ENCODE data around the gene EDN3. TPM values are rescaled to one million over a fixed set of nuclear protein-coding genes. Genes with fewer than 3 reads are reported as not detected.

Gene EDN3
- total RNA-seq, 1 experiment from 2014 or later = 41.8 TPM

DNA sequence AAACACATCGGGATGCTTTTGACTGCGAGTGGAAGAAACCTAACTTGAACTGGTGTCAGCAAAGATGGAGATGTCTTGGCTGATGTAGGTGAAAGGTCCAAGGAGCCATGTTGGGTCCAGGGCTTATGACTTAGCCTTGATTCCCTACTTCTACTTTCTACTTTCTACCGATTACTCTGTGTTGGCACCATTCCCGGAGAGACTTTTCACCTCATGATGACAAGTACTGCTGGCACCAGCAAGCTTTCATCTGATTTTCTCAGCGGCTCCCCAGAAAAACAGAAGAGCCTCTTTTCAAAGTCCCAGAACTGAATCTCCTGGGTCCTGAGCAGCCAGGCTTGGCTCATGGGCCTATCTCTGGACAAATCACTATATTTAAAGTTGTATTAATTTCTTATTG lies 4.9 kb upstream of the EDN3 start:
- BruUV-seq (replicated peaks) = no TSS peak
- ChIA-PET CTCF (no interaction called here), POLR2A (no interaction called here)
- Mint-ChIP-seq H3K36me3 (ENCODE audit: insufficient read depth, unreplicated experiment) (peaks cover 6% of the 10 kb centered on the region), H3K4me1 (ENCODE audit: low read depth, unreplicated experiment) (peaks cover 34% of the 10 kb centered on the region), H3K4me3 (ENCODE audit: unreplicated experiment) (no peak overlapping the region), H3K27me3 (ENCODE audit: insufficient read depth, unreplicated experiment) (no peaks in the 10 kb centered on the region), H3K9me3 (ENCODE audit: unreplicated experiment) (no peaks in the 10 kb centered on the region), H3K27ac (ENCODE audit: unreplicated experiment) (no peak overlapping the region)
- TF ChIP-seq, protein P1, sequence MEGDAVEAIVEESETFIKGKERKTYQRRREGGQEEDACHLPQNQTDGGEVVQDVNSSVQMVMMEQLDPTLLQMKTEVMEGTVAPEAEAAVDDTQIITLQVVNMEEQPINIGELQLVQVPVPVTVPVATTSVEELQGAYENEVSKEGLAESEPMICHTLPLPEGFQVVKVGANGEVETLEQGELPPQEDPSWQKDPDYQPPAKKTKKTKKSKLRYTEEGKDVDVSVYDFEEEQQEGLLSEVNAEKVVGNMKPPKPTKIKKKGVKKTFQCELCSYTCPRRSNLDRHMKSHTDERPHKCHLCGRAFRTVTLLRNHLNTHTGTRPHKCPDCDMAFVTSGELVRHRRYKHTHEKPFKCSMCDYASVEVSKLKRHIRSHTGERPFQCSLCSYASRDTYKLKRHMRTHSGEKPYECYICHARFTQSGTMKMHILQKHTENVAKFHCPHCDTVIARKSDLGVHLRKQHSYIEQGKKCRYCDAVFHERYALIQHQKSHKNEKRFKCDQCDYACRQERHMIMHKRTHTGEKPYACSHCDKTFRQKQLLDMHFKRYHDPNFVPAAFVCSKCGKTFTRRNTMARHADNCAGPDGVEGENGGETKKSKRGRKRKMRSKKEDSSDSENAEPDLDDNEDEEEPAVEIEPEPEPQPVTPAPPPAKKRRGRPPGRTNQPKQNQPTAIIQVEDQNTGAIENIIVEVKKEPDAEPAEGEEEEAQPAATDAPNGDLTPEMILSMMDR (IDR thresholded peaks at IDR 0.05; ENCODE audit: insufficient read depth in 1 of 2, low read depth in 1 of 2, low read length in 1 of 2, severe bottlenecking in 1 of 2, unreplicated experiment in 1 of 2) = no peak
- no peak for DNase-seq
- Histone ChIP-seq H3K36me3 (ENCODE audit: control insufficient read depth, insufficient read depth, low read length) (no peaks in the 10 kb centered on the region), H3K27me3 (replicated peaks; ENCODE audit: control insufficient read depth, insufficient read depth, low read length) (no peaks in the 10 kb centered on the region), H3K9me3 (no peaks in the 10 kb centered on the region), H3K4me1 (peaks cover 57% of the 10 kb centered on the region), H3K4me3 (ENCODE audit: low read depth, low read length) (no peak overlapping the region)
- intact Hi-C loops (cut with micrococcal nuclease; ENCODE audit: unreplicated experiment) = loop anchor here (2.0 kb wide), 3 partner anchors 17 to 101 kb away; no protein-coding TSS in a partner anchor

DNA sequence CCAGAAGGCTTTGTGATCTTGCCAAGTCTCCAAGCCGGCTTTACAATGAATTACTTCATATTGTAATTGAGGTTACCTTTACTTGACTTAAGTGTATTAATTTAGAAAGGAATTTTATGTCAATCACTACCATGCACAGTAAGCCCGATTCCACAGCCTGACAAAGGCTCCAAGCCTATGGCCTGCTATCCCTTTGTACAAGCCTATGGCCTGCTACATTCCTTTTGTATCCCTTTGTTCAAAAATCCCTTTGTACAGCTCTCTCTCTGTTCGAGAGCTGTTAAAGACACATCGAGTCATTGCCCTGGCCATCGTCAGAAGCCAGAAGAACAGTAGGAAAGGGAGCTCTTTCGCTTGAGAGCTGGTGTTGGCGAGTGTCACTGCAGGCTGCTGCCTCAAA lies 2.7 kb upstream of the EDN3 start:
- H3K4me3 ChIP-seq (ENCODE audit: low read depth, low read length) = no peak overlapping the region
- Mint-ChIP-seq H3K27me3 (ENCODE audit: insufficient read depth, unreplicated experiment) (peaks cover 7% of the 10 kb centered on the region), H3K4me1 (ENCODE audit: low read depth, unreplicated experiment) (peaks cover 28% of the 10 kb centered on the region), H3K36me3 (ENCODE audit: insufficient read depth, unreplicated experiment) (peaks cover 1% of the 10 kb centered on the region), H3K4me3 (ENCODE audit: unreplicated experiment) (no peak overlapping the region), H3K27ac (ENCODE audit: unreplicated experiment) (no peak overlapping the region), H3K9me3 (ENCODE audit: unreplicated experiment) (no peaks in the 10 kb centered on the region)
- no TSS peak for BruUV-seq (replicated peaks)
- intact Hi-C loops (cut with micrococcal nuclease; ENCODE audit: unreplicated experiment) = no loop called here
- no peak for DNase-seq
- peaks cover 40% of the 10 kb centered on the region for H3K4me1 ChIP-seq
- no peaks in the 10 kb centered on the region for H3K36me3 ChIP-seq (ENCODE audit: control insufficient read depth, insufficient read depth, low read length)
- TF ChIP-seq, protein P1 (IDR thresholded peaks at IDR 0.05; ENCODE audit: insufficient read depth in 1 of 2, low read depth in 1 of 2, low read length in 1 of 2, severe bottlenecking in 1 of 2, unreplicated experiment in 1 of 2) = no peak
- POLR2A ChIA-PET = no interaction called here
- H3K9me3 ChIP-seq = no peaks in the 10 kb centered on the region
- CTCF ChIA-PET = interaction anchor here (0.6 kb wide), 1 partner anchor 11 kb away, joined by 3 read pairs; no protein-coding TSS in a partner anchor
- no peaks in the 10 kb centered on the region for H3K27me3 ChIP-seq (replicated peaks; ENCODE audit: control insufficient read depth, insufficient read depth, low read length)

DNA sequence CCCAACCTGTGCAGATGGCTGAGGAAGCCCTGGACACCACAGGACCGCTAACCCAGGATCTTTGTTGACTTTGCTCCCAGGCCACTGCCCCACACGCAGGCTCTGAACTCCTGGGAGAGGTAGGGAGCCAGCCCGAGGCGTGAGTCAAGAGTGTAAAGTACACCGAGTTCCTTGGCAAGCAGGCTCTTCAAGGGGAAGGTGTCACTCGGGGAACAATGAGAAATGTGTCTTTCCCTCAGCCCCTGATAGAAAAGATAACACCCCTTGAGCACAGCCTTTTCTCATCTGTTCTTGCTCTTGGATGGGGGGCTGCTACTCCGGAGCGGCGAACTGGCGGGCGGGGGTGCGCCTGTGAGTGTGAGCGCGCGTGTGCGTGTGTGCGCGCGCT lies 472 bp upstream of the EDN3 start:
- Histone ChIP-seq H3K4me1 (peaks cover 19% of the 10 kb centered on the region), H3K9me3 (no peaks in the 10 kb centered on the region), H3K36me3 (ENCODE audit: control insufficient read depth, insufficient read depth, low read length) (no peaks in the 10 kb centered on the region), H3K27me3 (replicated peaks; ENCODE audit: control insufficient read depth, insufficient read depth, low read length) (no peaks in the 10 kb centered on the region), H3K4me3 (ENCODE audit: low read depth, low read length) (peak overlapping the region; percentile 46)
- TF ChIP-seq, protein P1 (IDR thresholded peaks at IDR 0.05; ENCODE audit: insufficient read depth in 1 of 2, low read depth in 1 of 2, low read length in 1 of 2, severe bottlenecking in 1 of 2, unreplicated experiment in 1 of 2) = no peak
- ChIA-PET POLR2A (no interaction called here), CTCF (no interaction called here)
- Mint-ChIP-seq H3K4me3 (ENCODE audit: unreplicated experiment) (peak overlapping the region; percentile 74), H3K4me1 (ENCODE audit: low read depth, unreplicated experiment) (peaks cover 9% of the 10 kb centered on the region), H3K27ac (ENCODE audit: unreplicated experiment) (no peak overlapping the region), H3K9me3 (ENCODE audit: unreplicated experiment) (no peaks in the 10 kb centered on the region), H3K27me3 (ENCODE audit: insufficient read depth, unreplicated experiment) (peaks cover 19% of the 10 kb centered on the region), H3K36me3 (ENCODE audit: insufficient read depth, unreplicated experiment) (peaks cover 10% of the 10 kb centered on the region)
- peak; percentile 70 to 82 for DNase-seq
- no TSS peak for BruUV-seq (replicated peaks)
- intact Hi-C loops (cut with micrococcal nuclease; ENCODE audit: unreplicated experiment) = no loop called here
